Fibroblast of villous mesenchyme (primary cell): Measurements from ENCODE around the gene MEIOSIN. TPM values are rescaled to one million over a fixed set of nuclear protein-coding genes. Genes with fewer than 3 reads are reported as not detected.

ENCODE experiments used
- DNase-seq: peaks from one replicate; pipeline ENCODE4 v3.0.0-alpha.2; 2010; ENCODE audit warnings: low read depth
- H3K4me3 ChIP-seq: 2 replicates; pipeline ENCODE4 v1.5.1; 2011; ENCODE audit warnings: low read depth, mild to moderate bottlenecking, low read length
- total RNA-seq: library from RNA; depleted of rRNA; stranded (reverse); fragments of >200 nt; gene quantifications from 2 replicates; pipeline ENCODE4 v1.2.3, GENCODE V29; 2012
- TF ChIP-seq, protein P1 (sequence below): IDR thresholded peaks from 2 replicates; pipeline ENCODE4 v1.5.1; 2012; ENCODE audit warnings: low read depth, mild to moderate bottlenecking, low read length; ENCODE audit not compliant: insufficient read depth

The MEIOSIN gene
- total RNA-seq, 1 donor: not detected

DNA sequence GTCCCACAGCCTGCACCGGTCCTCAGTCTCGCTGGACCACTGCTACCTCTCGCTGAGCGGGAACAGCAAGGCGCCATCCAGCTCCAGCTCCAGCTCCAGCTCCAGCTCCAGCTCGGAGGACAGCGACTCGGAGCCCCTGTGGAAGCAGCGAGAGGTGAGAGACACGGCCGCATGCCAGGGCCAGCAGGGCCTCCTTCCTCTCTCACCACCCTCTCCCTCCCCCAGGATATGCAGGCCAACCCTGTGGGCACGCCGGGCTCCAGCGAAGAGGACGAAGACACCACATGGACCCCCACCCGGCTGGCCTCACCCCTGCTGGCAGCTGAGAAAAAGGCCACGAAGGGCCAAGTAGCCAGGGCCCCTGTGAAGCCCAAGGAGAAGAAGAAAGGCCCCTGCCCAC, 28.5 kb downstream of the MEIOSIN start:
- DNase-seq: no peak
- no peak overlapping the region for H3K4me3 ChIP-seq
- TF ChIP-seq, protein P1, sequence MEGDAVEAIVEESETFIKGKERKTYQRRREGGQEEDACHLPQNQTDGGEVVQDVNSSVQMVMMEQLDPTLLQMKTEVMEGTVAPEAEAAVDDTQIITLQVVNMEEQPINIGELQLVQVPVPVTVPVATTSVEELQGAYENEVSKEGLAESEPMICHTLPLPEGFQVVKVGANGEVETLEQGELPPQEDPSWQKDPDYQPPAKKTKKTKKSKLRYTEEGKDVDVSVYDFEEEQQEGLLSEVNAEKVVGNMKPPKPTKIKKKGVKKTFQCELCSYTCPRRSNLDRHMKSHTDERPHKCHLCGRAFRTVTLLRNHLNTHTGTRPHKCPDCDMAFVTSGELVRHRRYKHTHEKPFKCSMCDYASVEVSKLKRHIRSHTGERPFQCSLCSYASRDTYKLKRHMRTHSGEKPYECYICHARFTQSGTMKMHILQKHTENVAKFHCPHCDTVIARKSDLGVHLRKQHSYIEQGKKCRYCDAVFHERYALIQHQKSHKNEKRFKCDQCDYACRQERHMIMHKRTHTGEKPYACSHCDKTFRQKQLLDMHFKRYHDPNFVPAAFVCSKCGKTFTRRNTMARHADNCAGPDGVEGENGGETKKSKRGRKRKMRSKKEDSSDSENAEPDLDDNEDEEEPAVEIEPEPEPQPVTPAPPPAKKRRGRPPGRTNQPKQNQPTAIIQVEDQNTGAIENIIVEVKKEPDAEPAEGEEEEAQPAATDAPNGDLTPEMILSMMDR: no peak

DNA sequence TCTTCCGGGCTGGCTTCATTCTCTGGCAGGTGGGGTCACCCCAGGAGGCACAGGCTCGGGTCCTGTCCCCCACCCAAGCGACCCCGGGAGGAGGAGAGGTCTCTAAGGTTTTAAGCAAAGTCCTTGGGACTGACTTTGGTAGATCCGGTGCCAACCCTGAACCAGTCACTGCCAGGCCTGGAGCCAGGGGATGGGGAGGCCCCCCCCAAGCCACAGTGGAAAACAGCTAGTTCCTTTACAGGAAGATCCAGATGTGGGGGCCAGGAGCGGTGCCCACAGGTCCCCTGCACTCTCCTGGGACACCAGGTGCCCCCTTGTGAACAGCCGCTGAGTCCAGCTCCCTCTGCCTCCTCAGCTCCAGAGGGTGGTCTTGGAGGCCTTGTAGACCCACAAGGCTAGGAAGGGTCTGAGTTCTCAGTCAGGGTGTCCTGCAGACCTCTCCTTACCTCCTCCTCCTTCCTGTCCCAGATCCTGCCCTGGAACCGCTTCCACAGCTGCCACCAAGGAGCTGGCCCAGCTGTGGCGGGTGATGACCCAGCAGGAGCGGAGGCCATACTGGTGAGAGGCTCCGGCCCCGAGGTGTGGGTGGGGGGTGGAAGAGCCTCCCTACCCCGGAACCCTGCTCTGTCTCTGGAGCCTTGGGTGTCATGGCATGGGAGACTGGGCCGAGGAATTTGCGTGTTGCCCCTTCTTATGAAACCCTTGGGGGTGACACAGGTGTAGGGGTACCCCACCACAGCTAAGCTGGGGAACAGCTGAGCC, 29.8 kb downstream of the MEIOSIN start:
- no peak for DNase-seq
- TF ChIP-seq, protein P1: no peak
- no peak overlapping the region for H3K4me3 ChIP-seq

DNA sequence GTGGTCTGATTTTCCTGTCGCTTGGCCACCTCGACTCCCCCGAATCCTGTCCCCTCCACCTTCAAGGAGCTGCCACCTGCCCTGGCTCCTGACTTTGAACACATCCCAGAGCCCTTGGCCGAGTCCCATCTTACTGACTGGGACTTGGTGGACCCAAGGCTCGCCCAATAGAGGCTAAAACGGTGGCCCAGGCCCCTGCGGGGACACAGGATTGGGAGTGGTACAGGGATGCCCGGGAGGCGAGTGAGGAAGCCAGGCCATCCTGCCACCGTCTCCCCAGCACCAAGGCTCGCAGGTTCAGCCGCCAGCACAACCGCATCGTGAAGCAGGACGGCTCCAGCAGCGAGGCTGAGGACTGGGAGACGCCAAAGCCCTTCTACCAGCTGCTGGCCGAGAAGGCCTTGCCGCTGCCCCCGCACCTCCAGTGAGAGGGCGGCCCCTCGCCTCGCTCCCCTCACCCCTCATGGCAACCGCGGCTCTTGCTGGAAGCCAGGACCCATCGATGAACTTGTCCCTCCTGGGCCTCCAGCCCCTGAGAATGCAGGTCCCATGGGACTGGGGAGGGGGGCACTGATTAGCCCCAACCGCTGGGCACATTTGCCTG, 30.6 kb downstream of the MEIOSIN start:
- no peak overlapping the region for H3K4me3 ChIP-seq
- DNase-seq: no peak
- TF ChIP-seq, protein P1: no peak

DNA sequence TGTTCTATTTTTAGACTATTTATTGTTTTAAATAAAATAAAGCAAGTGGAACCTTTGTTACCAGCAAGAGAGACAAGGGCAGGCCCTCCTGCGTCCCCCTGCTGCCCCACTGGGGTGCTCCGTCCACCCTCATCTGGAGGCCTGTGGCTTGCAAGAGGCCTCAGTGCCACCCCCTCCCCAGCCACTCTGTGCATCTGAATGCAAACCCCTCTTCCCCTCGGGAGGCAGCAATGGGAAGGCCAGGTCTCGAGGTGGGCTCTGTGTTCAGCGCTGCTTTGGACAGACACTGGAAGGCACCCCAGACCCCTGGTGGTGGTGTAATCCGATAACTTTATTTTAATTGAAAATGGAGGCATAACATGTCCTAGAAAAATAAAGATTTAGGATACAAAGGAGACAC, 31.2 kb downstream of the MEIOSIN start:
- no peak overlapping the region for H3K4me3 ChIP-seq
- no peak for DNase-seq
- TF ChIP-seq, protein P1: no peak

DNA sequence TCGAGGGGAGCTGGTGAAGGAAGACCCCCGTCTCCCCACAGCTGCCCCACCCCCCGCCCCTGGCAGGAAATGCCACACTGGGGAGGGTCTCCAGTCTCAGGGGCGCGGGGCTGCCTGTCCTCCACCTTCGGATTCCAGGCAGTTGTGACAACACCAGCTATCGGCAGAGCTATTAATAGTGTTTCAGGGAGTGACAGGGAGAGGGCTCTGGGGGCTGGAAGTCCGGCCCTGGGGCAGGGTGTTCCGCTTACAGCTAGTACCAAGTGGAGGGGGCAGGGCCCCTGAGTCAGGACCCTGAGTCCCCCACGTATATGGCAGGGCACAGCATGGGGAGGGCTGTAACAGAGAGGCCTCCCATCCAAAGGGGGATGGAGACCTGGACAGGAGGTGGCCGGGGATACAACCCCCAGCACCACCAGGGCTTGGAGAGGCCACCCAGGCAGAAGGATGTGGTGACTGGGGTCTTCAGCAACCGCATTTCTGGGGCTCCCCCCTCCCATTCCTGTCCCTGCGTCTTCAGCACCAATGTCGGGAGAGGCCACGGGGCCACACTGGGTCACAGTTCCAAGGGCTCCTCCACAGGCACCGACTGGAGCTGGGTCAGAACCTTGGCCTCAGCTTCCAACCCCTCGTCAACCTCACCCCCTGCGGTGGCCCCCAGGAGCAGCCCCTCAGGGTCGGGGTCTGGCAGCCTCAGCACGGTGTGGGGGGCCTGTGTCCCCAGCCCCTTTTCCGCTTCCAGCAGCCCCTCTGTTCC, 31.9 kb downstream of the MEIOSIN start:
- no peak for DNase-seq
- TF ChIP-seq, protein P1: no peak
- no peak overlapping the region for H3K4me3 ChIP-seq

DNA sequence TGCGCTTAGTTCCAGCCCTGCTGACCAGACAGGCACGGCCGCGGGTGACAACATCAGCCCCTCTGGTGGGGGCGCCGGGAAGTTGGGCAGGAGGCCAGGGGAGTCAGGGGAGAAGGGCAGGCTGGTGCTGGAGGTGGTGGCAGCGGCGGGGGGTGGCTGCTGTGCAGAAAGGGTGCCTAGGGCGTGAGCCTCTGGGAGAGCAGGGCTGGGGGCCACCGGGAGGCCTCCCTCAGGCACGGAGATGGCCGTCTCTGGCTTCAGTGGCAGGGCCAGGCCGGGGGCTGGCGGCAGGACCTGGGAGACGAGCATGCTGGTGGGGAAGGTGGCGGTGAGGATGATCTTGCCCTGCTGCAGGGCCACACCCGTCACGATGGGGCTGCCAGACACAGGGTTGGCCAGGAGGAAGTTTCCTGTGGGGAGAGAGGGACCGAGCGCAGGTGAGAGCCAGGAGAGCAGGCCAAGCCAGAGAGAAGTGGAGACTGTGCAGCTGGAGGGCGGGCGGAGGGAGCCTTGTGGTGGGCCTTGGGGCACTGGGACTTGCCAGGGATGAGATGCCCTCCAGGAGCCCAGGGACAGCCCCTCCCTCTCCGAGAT, 32.6 kb downstream of the MEIOSIN start:
- no peak overlapping the region for H3K4me3 ChIP-seq
- TF ChIP-seq, protein P1: no peak
- DNase-seq: no peak
